Right cardiac atrium (tissue), 5 donors: ENCODE data around the gene RPL22. TPM values are rescaled to one million over a fixed set of nuclear protein-coding genes. Genes with fewer than 3 reads are reported as not detected.
A peak's percentile ranks its signal among the peaks of the same experiment; 100 is the strongest.
"Not testable (repeated sequence)": the region's sequence is repeated elsewhere in the genome, so short reads cannot be mapped to it uniquely, and the experiment has no call there.

Source experiments
- ATAC-seq, 2 donors: fragments of 200-7000 bp; cut with Tn5 transposase; one replicate each; pipeline versions ENCODE4 v1.8.0 to v1.9.1; 2020; ENCODE audit warnings: moderate library complexity in 2 of 2, mild to moderate bottlenecking in 1 of 2
- DNase-seq, 3 donors: peaks; one replicate each; pipeline ENCODE4 v3.0.0-alpha.2; 2020
- H3K27ac ChIP-seq: one replicate; pipeline ENCODE4 v1.5.1; 2013; ENCODE audit warnings: mild to moderate bottlenecking, low read length, control low read depth, moderate library complexity
- H3K27me3 ChIP-seq: one replicate; pipeline ENCODE4 v1.6.1; 2013; ENCODE audit not compliant: control insufficient read depth, insufficient read depth
- H3K4me1 ChIP-seq: one replicate; pipeline ENCODE4 v1.6.1; 2013; ENCODE audit warnings: low read length; ENCODE audit not compliant: control insufficient read depth, insufficient read depth
- H3K4me3 ChIP-seq: one replicate; pipeline ENCODE4 v1.5.1; 2013; ENCODE audit warnings: low read length, control low read depth
- H3K9me3 ChIP-seq: one replicate; pipeline ENCODE4 v1.6.1; 2013; ENCODE audit warnings: low read length; ENCODE audit not compliant: control insufficient read depth
- WGBS: extraction: QIAGEN DNeasy Blood & Tissue Kit; methylation state at CpG from one replicate; pipeline ENCODE4 v1.1.7; 2013; 5-methylcytosine and 5-hydroxymethylcytosine counted together
- intact Hi-C, 4 donors: fragments of 100-400 bp; cut with DNase I; formaldehyde crosslinking; loops; one replicate each; pipeline versions ENCODE4 v1.11.0 to v1.14.0; 2022 to 2023
- polyA plus RNA-seq: library from polyadenylated mRNA; stranded (reverse); fragments of 200-250 nt; gene quantifications from one replicate; pipeline ENCODE4 v1.2.3, GENCODE V29; 2013
- total RNA-seq, 4 donors: library from RNA; stranded (reverse); fragmentation: NEBNext Ultra II Directional; extraction: Animal tissue kit (Norgen Biotek cat#: 25700); gene quantifications; one replicate each; pipeline ENCODE4 v1.2.1, GENCODE V29; 2021
- donor health status: healthy with polysubstance abuse.
- donor health status: DM: no; HTN: yes; CAD: no.
- donor health status: DM: no; HTN: no; CAD: no.
- donor health status: DM: no; HTN: yes; CAD: no; lungs with severe emphysema.
- donor health status: DM: yes; HTN: yes; CAD: no.

The RPL22 gene
- total and polyA plus RNA-seq, 5 donors: 247 to 309 (median 271) TPM

DNA sequence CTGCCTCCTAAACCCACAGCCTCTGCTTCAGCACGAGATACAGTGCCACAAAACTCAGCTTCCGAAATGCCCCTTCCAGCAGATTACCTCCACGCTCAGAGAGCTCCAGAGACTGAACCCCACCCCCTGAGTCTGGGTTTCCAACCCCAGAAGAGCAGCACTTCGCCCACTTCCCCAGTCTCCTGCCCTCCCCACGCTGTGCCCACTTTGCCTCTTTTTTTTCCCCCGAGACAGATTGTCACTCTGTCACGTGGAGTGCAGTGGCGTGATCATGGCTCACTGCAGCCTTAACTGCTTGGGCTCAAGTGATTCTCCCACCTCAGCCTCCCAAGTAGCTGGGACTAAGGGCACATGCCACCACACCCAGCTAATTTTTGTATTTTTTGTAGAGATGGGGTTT is 26.3 kb upstream of the RPL22 start:
- peak in 1 of 3 donors; percentile 6 for DNase-seq
- intact Hi-C loops: no loop called here
- WGBS: 76% methylated on average over 8 of the region's 8 CpGs
- Histone ChIP-seq H3K27me3 (no peaks in the 10 kb centered on the region), H3K4me3 (no peak overlapping the region), H3K9me3 (no peaks in the 10 kb centered on the region), H3K27ac (peak overlapping the region; percentile 2), H3K4me1 (peaks cover 8% of the 10 kb centered on the region)
- ATAC-seq: no peak

DNA sequence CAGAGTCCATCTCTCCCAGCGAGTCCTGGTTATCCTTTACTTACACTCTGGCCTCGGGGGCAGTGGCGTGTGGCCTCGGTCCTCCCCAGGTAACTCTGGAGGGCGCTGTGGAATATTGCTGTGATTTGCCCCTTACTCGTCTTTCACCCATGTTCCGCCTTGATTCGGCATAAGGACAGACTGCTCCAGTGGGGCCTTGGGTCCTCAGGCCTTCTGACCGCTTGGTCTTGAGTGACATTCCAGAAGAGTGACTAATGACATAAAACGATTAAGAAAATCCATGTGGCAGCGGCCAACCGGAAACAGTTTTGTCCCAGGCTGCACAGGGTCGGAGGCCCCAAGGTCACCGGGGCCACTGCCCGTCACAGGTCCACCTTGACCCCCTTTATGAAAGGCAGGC is 25.3 kb upstream of the RPL22 start:
- H3K4me1 ChIP-seq: peaks cover 8% of the 10 kb centered on the region
- WGBS: 72% methylated on average over 15 of the region's 15 CpGs
- ATAC-seq (no peak), DNase-seq (peak in 1 of 3 donors; percentile 50)
- intact Hi-C loops: no loop called here
- peak overlapping the region; percentile 13 for H3K27ac ChIP-seq
- H3K27me3 ChIP-seq: no peaks in the 10 kb centered on the region
- no peaks in the 10 kb centered on the region for H3K9me3 ChIP-seq
- no peak overlapping the region for H3K4me3 ChIP-seq

DNA sequence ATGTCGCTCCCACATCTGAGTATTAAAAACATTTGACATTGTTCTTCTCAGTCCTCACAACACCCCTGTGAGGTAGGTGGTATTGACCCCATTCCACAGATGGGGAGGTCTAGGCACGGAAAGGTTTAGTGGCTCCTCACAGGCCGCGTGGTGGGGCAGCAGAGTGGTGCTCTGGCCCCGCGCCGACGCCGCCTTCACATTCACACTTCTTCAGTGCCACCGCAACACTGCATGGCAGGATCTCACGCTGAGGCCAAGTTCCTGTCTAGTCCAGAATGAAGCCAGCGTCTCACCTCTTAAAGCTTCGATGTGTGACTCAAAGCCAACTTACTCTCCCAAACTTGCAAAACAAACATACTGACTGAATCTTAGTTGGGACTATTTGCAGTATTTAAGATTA is 24.2 kb upstream of the RPL22 start:
- H3K4me1 ChIP-seq: peaks cover 8% of the 10 kb centered on the region
- H3K4me3 ChIP-seq: no peak overlapping the region
- peak in 2 of 3 donors; percentile 79 to 83 for DNase-seq
- intact Hi-C loops: no loop called here
- peak; percentile 70 to 82 for ATAC-seq
- H3K27me3 ChIP-seq: no peaks in the 10 kb centered on the region
- H3K9me3 ChIP-seq: no peaks in the 10 kb centered on the region
- WGBS: 80% methylated on average over 13 of the region's 13 CpGs
- H3K27ac ChIP-seq: peak overlapping the region; percentile 51

DNA sequence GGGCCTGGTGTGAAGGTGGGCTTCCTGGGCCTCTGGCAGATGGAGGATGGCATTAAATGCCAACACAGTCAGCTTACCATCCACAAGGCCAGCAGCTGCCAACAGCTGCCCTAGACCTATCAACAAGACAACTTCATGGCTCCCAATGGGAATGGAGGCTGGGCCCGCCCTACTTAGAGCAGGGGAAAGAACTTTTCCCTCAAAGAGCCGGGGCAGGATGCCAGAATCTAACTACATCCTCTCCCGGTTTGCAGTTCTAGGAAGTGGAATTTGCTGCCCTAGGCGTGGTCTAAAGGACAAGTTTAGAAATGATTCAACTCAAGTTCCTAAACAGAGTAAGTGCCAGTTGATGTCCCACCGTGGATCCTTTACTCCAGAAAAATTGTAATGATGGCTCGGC is 23.2 kb upstream of the RPL22 start:
- ATAC-seq: peak; percentile 77 to 85
- peak overlapping the region; percentile 82 for H3K27ac ChIP-seq
- peak; percentile 72 to 91 (median 87) for DNase-seq
- intact Hi-C loops: no loop called here
- 19% methylated on average over 6 of the region's 6 CpGs for WGBS
- H3K9me3 ChIP-seq: no peaks in the 10 kb centered on the region
- H3K27me3 ChIP-seq: no peaks in the 10 kb centered on the region
- H3K4me3 ChIP-seq: no peak overlapping the region
- H3K4me1 ChIP-seq: peaks cover 8% of the 10 kb centered on the region

DNA sequence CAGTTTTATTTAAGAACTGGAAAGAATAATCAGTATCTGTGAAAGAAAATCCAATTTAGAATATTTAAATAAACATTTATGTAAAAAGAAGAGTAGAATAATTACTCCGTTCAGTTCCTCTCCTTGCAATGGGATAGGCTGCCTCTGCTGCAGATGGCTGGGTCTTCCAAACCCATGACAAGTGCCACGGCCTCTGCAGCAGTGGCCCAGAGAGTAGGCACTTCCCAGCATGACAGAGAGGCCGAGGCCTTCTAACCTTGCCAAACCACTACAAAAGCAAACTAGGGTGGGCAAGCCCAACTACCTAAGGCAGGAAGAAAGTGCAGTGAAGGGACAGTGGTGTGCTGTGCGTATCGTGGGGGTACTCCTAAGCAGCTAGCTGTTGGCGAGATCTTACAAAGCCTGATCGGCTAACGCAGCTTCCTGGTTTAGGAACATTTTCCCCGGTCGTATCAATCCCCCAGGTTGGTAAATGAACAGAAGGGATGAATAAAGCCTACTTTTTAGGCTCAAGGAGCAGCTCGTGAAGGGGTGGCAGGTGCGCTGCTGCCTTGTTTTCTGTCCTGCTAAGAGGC is 21.9 kb upstream of the RPL22 start:
- Histone ChIP-seq H3K27ac (no peak overlapping the region), H3K4me3 (no peak overlapping the region), H3K9me3 (no peaks in the 10 kb centered on the region), H3K27me3 (no peaks in the 10 kb centered on the region), H3K4me1 (peaks cover 8% of the 10 kb centered on the region)
- WGBS: 91% methylated on average over 12 of the region's 12 CpGs
- intact Hi-C loops: no loop called here
- ATAC-seq: no peak
- DNase-seq: no peak

DNA sequence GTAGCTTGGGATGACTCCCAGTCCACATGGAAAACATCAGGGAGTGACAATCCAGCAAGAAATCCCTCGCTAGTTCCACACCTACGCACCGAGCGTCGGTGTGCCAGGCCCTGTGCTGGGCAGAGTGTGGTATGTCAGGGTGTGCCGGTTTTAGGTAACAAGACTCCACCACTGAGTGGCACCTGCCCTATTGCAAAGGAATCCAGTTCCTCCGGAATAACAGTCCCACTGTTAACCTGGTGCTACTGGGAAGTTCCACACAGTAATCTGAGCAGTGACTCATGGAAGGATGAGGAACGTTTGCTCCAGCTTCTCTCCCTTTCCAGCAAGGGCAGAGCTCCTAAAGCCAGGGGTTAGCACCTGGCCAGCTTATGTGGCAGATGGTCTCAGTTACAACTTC is 20.8 kb upstream of the RPL22 start:
- peak in 1 of 3 donors; percentile 20 for DNase-seq
- no peak overlapping the region for H3K27ac ChIP-seq
- intact Hi-C loops: no loop called here
- 87% methylated on average over 8 of the region's 8 CpGs for WGBS
- H3K27me3 ChIP-seq: no peaks in the 10 kb centered on the region
- no peak for ATAC-seq
- H3K4me3 ChIP-seq: no peak overlapping the region
- H3K4me1 ChIP-seq: peaks cover 8% of the 10 kb centered on the region
- H3K9me3 ChIP-seq: no peaks in the 10 kb centered on the region

DNA sequence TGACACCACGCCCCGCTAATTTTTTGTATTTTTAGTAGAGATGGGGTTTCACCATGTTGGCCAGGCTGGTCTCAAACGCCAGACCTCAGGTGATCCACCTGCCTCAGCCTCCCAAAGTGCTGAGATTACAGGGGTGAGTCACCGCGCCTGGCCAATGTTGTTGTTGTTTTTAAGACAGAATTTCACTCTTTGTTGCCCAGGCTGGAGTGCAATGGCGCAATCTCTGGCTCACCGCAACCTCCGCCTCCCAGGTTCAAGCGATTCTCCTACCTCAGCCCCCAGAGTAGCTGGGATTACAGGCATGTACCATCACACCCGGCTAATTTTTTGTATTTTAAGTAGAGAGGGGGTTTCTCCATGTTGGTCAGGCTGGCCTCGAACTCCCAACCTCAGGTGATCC is 20.2 kb upstream of the RPL22 start:
- intact Hi-C loops, H3K4me1 ChIP-seq, H3K9me3 ChIP-seq, ATAC-seq, H3K27ac ChIP-seq, H3K4me3 ChIP-seq, H3K27me3 ChIP-seq: not testable (repeated sequence)
- DNase-seq: peak in 1 of 3 donors; percentile 7
- 87% methylated on average over 11 of the region's 11 CpGs for WGBS

DNA sequence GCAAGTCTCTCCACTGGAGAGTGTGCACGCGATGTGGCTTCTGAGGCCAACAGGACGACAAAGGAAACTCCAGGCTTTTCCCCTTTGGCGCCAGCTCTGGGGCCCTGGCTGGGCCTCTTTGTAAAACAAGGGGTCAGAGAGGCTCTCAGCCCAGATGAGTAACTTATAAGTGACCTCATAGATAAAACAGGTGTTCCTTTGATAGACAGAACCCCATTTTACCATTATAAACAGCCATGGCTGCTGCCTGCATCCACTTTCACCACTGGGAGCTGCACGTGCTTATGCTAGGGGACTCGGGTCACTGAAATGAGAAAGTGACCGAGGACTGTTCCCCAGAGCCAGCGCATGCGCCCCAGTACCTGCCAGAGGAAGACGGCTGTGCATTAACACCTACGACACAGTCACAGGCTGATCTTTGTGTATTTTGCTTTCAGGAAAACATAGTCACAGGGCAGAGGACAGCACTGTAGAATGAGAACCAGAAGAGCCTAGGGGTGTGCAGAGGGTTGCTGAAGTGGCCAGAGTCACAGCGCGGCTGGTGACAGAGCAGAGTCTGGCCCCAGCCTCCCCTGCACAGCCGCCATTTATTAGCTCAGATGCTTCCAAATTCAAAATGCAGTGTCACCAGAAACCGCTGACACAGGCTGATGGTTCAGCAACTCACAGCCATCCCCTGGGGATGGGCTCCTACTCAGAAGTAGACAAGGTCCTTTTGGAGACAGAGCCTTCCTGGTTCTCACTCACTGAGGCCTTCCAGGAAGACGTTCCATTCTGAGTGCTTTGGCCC is 19.2 kb upstream of the RPL22 start:
- WGBS: 83% methylated on average over 16 of the region's 16 CpGs

DNA sequence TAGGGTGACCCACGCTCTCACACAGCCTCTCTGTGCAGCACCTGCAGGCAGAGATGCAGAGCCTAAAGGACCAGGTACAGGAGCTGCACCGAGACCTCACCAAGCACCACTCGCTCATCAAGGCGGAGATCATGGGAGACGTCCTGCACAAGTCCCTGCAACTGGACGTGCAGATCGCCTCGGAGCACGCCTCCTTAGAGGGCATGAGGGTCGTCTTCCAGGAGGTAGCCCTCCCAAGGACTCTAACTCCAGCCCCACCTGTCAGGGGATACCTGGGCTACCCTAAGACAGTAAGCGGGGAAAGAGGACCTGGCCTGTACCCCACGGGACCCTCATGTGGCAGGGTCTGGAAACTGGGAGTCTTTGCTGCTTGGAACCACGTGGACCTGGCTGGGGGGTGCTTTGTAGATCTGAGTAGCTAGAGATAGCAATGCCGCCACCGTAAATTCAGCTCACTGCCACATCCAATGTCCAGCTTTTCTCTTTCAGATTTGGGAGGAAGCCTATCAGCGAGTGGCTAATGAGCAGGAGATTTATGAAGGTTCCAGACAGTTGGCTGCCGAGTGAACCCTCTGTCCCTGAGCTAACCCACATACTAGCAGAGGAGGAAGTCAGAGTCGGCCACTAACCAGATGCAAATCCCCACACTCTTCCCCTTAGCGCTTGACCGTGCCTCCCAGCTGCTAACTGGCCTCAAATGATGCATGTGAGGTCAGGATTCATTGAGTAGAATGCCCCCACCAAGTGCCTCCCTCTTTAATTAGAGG is 13.0 kb upstream of the RPL22 start:
- intact Hi-C loops: no loop called here
- no peak overlapping the region for H3K4me3 ChIP-seq
- no peaks in the 10 kb centered on the region for H3K9me3 ChIP-seq
- no peak for ATAC-seq
- H3K4me1 ChIP-seq: no peaks in the 10 kb centered on the region
- H3K27me3 ChIP-seq: no peaks in the 10 kb centered on the region
- H3K27ac ChIP-seq: no peak overlapping the region
- peak in 1 of 3 donors; percentile 41 for DNase-seq
- WGBS: 70% methylated on average over 20 of the region's 20 CpGs

More for the DNA sequence above, 19.2 kb upstream of the RPL22 start:
- H3K27me3 ChIP-seq: no peaks in the 10 kb centered on the region
- intact Hi-C loops: no loop called here
- DNase-seq: no peak
- peaks cover 8% of the 10 kb centered on the region for H3K4me1 ChIP-seq
- no peak for ATAC-seq
- no peak overlapping the region for H3K27ac ChIP-seq
- H3K4me3 ChIP-seq: no peak overlapping the region
- no peaks in the 10 kb centered on the region for H3K9me3 ChIP-seq

DNA sequence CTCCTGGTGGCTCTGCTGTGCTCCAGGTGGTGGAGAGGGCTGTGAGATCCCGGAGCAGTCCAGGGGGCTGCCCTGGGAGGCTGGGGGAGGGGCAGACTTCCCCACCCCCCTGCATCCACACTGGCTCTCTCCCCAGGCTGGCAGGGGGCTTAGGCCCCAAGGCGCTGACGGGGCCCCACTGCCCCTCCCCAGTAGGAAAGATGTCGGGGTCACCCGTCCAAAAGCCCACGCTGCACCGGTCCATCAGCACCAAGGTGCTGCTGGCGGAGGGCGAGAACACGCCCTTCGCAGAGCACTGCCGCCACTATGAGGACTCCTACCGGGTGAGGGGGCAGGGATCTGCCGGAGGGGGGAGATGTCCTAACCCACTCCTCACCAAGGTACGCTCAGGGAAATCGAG is 12.3 kb upstream of the RPL22 start:
- no peak for ATAC-seq
- 86% methylated on average over 16 of the region's 16 CpGs for WGBS
- intact Hi-C loops: no loop called here

More for the DNA sequence above, 12.3 kb upstream of the RPL22 start:
- Histone ChIP-seq H3K4me3 (no peak overlapping the region), H3K27ac (no peak overlapping the region), H3K9me3 (no peaks in the 10 kb centered on the region), H3K4me1 (no peaks in the 10 kb centered on the region), H3K27me3 (no peaks in the 10 kb centered on the region)
- peak in 1 of 3 donors; percentile 43 for DNase-seq
